ENCODE measurements around the gene ARHGEF11.

- no peak for TF ChIP-seq CTCF (IDR thresholded peaks at IDR 0.05; ENCODE audit: low read depth, low read length)
- TF ChIP-seq POLR2A (IDR thresholded peaks at IDR 0.05; ENCODE audit: extremely low read depth, insufficient read length) = no peak
Observed at GRCh38 chr1:156904187-156904959, 141.2 kb downstream of the ARHGEF11 start.

Data from NB4 (cell line).